Breast epithelium (tissue), 4 donors: ENCODE results near the gene MYEOV. TPM values are rescaled to one million over a fixed set of nuclear protein-coding genes. Genes with fewer than 3 reads are reported as not detected.

Experiments
- DNase-seq, 2 donors: peaks; one replicate each; pipeline ENCODE4 v3.0.0-alpha.2; 2019; ENCODE audit warnings: low spot score in 2 of 2
- H3K27ac ChIP-seq, 2 donors: fragments of 200-600 bp; sonication (generic) in 1 of 2; one replicate each; pipeline ENCODE4 v1.5.1; 2016 to 2019; ENCODE audit warnings: mild to moderate bottlenecking in 1 of 2
- H3K27me3 ChIP-seq, 2 donors: fragments of 200-600 bp; sonication (generic) in 1 of 2; one replicate each; pipeline versions ENCODE4 v1.5.1 to v1.6.0; 2017 to 2019; ENCODE audit warnings: control low read depth in 1 of 2, mild to moderate bottlenecking in 1 of 2
- H3K36me3 ChIP-seq: fragments of 200-600 bp; one replicate; pipeline ENCODE4 v1.5.1; 2019
- H3K4me1 ChIP-seq, 2 donors: fragments of 200-600 bp; sonication (generic); one replicate each; pipeline ENCODE4 v1.5.1; 2016 to 2019; ENCODE audit warnings: control low read depth in 1 of 2
- H3K4me3 ChIP-seq, 3 donors: fragments of 200-600 bp; sonication (generic); 1 replicate in 2 of 3; 2 replicates in 1 of 3; pipeline ENCODE4 v1.5.1; 2016 to 2019; ENCODE audit warnings: mild to moderate bottlenecking in 3 of 3, moderate library complexity in 2 of 3
- H3K9me3 ChIP-seq, 2 donors: fragments of 200-600 bp; sonication (generic) in 1 of 2; one replicate each; pipeline ENCODE4 v1.5.1; 2016 to 2019; ENCODE audit warnings: control low read depth in 1 of 2
- POLR2A ChIP-seq: fragments of 450-650 bp; IDR thresholded peaks from one replicate; pipeline ENCODE4 v1.6.1; 2016; ENCODE audit warnings: antibody characterized with exemption, mild to moderate bottlenecking, moderate library complexity
- POLR2AphosphoS5 ChIP-seq, 3 donors: sonication (generic); formaldehyde crosslinking; IDR thresholded peaks; one replicate each; pipeline ENCODE4 v1.6.1; 2017; ENCODE audit warnings: antibody characterized with exemption in 3 of 3
- intact Hi-C: fragments of 100-400 bp; cut with DNase I; formaldehyde crosslinking; loops from one replicate; pipeline ENCODE4 v1.15.1; 2023; ENCODE audit warnings: low total_unique reads
- total RNA-seq, 3 donors: library from RNA; depleted of rRNA; stranded (reverse); fragments of >200 nt; gene quantifications; one replicate each; pipeline ENCODE4 v1.1.0, GENCODE V29; 2016
- TF ChIP-seq, protein P1 (sequence below), 3 donors: fragments of 450-650 bp; IDR thresholded peaks; one replicate each; pipeline ENCODE4 v1.5.1; 2016 to 2017; ENCODE audit warnings: antibody characterized with exemption in 3 of 3, mild to moderate bottlenecking in 3 of 3, moderate library complexity in 3 of 3

The MYEOV gene
- total RNA-seq, 3 donors from 2014 or later, result 2.8 to 22.0 (median 18.7) TPM

DNA sequence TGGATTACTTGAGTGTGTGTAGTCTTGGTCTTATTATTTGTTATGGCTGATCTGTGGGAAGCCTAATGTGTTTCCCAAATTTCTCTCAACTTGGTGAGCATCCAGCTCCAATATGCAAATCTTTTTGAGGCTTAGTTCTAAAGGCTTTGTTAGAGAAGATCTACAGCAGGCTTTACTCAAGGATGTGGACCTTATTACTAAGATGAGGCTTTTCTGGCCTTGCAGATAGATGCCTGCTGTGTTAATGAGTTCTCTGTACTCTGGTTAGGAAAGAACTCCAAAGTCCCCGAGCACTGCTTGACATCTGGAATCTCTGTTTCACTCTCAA is 24.1 kb downstream of the MYEOV start:
- Histone ChIP-seq H3K27ac (no peak overlapping the region), H3K36me3 (no peaks in the 10 kb centered on the region), H3K4me1 (no peaks in the 10 kb centered on the region), H3K27me3 (no peaks in the 10 kb centered on the region), H3K4me3 (no peak overlapping the region), H3K9me3 (peaks cover 0 to 8% of the 10 kb centered on the region in 2 donors)
- intact Hi-C loops, result no loop called here
- DNase-seq, result no peak
- TF ChIP-seq POLR2A, result no peak
- TF ChIP-seq POLR2AphosphoS5 (IDR thresholded peaks at IDR 0.05), result no peak
- TF ChIP-seq, protein P1, sequence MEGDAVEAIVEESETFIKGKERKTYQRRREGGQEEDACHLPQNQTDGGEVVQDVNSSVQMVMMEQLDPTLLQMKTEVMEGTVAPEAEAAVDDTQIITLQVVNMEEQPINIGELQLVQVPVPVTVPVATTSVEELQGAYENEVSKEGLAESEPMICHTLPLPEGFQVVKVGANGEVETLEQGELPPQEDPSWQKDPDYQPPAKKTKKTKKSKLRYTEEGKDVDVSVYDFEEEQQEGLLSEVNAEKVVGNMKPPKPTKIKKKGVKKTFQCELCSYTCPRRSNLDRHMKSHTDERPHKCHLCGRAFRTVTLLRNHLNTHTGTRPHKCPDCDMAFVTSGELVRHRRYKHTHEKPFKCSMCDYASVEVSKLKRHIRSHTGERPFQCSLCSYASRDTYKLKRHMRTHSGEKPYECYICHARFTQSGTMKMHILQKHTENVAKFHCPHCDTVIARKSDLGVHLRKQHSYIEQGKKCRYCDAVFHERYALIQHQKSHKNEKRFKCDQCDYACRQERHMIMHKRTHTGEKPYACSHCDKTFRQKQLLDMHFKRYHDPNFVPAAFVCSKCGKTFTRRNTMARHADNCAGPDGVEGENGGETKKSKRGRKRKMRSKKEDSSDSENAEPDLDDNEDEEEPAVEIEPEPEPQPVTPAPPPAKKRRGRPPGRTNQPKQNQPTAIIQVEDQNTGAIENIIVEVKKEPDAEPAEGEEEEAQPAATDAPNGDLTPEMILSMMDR (IDR thresholded peaks at IDR 0.05), result no peak

DNA sequence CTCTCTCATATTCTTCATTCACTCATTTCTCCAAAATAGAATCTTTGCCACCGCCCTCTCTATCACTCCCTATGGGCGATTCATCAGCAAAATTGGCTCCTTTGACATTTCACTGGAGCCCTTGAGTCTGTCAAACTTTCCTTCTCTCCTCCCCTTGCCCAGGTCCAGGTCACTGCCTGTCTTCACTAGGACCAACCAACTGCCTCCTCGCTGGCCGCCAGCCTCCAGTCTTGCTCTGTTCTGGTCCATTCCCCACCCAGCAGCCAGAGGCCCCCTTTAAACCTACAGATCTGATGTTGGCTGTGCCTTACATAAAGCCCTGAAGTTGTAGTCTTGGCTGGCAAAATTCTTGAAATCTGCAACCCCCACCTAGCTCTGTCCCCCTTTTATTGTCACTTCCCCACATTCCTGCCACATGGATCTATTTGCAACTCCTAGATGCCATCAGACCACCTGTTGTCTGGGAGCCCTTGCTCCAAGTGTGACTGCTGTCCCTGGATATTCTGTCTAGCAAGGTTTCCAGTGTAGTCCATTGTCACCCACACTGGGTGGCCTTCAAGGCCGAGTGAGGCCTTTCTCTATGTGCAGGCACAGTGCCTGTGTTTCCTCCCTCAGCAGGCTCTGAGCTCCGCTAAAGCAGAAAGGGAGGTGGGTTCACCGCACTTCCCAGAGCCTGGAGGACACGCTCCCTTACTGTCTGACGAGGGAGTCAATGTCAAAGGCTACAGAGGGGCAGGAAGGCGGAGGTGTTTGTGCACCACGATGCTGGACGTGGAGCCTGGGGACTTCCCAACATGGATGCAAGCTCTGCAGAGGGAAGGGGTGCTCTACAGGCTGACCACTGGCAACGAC is 25.5 kb downstream of the MYEOV start:
- H3K36me3 ChIP-seq, result no peaks in the 10 kb centered on the region
- no peak overlapping the region for H3K27ac ChIP-seq
- peaks cover 0 to 8% of the 10 kb centered on the region in 2 donors for H3K9me3 ChIP-seq
- H3K4me1 ChIP-seq, result no peaks in the 10 kb centered on the region
- TF ChIP-seq POLR2AphosphoS5 (IDR thresholded peaks at IDR 0.05) (no peak), POLR2A (no peak)
- TF ChIP-seq, protein P1 (IDR thresholded peaks at IDR 0.05), result no peak
- H3K27me3 ChIP-seq, result no peaks in the 10 kb centered on the region
- intact Hi-C loops, result no loop called here
- DNase-seq, result no peak
- no peak overlapping the region for H3K4me3 ChIP-seq

DNA sequence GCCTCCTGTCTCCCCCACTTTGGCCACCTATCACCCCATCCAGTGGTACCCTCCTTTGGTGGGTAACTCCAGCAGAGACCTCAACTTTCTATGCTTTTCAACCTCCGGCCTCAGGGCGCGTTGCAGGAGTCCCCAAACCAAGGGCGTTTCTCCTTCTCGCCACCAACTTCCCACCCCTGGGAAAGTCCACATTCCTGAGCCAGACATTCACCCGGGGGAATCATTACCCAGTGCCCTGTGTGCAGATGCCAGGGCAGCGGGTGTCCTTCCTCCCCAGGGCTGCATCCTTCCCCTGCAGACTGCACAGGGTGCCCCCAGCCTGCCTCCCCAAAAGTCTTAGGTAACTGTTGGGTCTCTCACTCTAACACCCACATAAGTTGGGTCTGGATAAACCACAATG is 26.4 kb downstream of the MYEOV start:
- Histone ChIP-seq H3K4me1 (no peaks in the 10 kb centered on the region), H3K4me3 (no peak overlapping the region), H3K9me3 (peaks cover 0 to 8% of the 10 kb centered on the region in 2 donors), H3K36me3 (no peaks in the 10 kb centered on the region), H3K27me3 (no peaks in the 10 kb centered on the region), H3K27ac (no peak overlapping the region)
- TF ChIP-seq POLR2A (no peak), POLR2AphosphoS5 (IDR thresholded peaks at IDR 0.05) (no peak)
- TF ChIP-seq, protein P1 (IDR thresholded peaks at IDR 0.05), result no peak
- intact Hi-C loops, result no loop called here
- DNase-seq, result no peak

DNA sequence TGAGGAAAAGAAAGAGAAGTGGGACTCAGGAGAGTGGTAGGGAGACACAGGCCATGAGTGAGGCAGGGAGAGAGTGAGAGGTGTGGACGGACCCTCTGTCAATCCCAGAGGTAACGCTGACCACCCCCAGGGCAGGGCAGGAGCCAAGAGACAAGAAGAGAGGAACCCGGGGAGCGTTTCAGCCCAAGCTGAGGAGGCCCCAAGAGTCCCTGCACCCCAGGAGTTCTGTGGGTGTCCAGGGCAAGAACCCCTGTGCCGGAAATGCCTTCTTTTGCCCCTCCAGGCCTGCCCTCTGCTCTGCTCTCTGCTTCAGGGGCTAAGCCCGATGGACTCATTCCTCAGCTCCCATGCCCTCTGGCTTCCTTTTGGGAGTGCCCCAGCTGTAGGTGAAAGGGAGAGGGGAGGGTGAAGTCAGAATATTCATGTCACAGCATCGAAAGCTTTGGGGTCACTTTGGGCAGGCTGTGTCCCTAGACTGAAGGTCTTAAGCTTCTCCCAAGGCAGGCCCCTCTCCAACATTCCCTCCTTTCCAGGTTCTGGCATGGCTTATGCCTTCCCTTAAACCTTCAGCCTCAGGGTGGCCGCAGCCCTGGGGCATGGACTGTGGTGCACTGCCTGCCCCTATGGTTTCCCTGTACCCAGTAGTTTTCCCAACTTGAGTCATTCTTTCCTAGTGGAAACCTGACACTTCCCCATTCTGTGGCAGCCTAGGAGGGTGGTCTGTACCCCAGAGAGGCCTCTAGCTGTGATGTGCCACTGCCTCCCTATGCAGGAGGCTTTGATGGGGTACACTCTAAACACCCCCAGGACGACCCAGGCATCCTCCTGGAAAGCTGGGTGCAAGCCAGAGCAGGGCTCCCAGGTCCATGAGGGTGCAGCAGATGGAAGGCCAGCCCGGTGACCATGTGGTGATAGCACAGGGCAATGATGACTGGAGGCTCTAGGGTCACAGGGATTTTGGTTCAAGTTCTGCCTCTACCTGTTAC is 27.1 kb downstream of the MYEOV start:
- no peak for DNase-seq
- H3K27ac ChIP-seq, result no peak overlapping the region

More for the DNA sequence above, 27.1 kb downstream of the MYEOV start:
- no peaks in the 10 kb centered on the region for H3K36me3 ChIP-seq
- intact Hi-C loops, result no loop called here
- no peaks in the 10 kb centered on the region for H3K4me1 ChIP-seq
- H3K9me3 ChIP-seq, result peaks cover 0 to 8% of the 10 kb centered on the region in 2 donors
- no peak overlapping the region for H3K4me3 ChIP-seq
- TF ChIP-seq, protein P1 (IDR thresholded peaks at IDR 0.05), result no peak
- TF ChIP-seq POLR2AphosphoS5 (IDR thresholded peaks at IDR 0.05), result no peak
- TF ChIP-seq POLR2A, result no peak
- H3K27me3 ChIP-seq, result no peaks in the 10 kb centered on the region
